ENCODE data around the gene HHIP. TPM values are rescaled to one million over a fixed set of nuclear protein-coding genes. Genes with fewer than 3 reads are reported as not detected.

Gene HHIP
- total and polyA plus RNA-seq, 4 donors, result 3.3 to 14.0 (median 6.6) TPM

DNA sequence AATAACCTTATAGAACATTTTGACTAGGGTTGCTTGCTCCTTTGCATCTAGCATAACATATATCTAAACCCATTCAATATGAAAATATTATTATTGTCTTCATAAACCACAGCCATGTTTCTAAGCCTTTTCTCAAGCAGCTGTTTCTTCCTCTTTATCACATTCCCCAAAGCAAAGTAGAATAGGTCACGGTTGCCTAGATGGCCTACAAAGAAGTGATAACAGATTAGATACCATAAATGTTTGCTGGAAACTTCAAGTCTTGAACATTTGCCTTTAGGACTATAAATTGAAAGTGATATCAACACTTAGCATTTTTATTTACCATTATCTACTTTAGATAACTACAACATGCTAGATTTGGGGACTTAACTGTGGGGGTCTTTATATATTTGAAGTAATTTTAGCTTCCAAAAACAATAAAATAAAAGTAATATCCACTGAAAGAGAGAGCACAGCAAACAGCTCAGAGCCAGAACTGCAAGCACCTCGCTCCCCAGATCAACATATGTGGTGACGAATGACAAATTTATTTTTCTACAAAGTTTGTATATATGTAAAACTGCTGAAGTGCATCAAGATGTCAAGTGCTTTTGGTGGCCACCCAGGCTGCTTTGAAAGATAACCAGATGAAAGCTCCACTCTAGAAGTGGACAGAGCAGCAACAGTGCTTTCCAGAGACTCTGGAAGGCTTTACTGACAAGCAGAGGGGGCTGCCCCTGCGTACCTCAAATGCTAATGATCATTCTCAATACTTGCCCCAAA lies 8.0 kb downstream of the HHIP start:
- H3K27me3 ChIP-seq (ENCODE audit: control insufficient read depth in 4 of 4, insufficient read depth in 4 of 4, low read length in 3 of 4), result peaks cover 0 to 3% (median 0%) of the 10 kb centered on the region in 4 donors
- 74% methylated on average over 4 of the region's 4 CpGs for WGBS
- no peaks in the 10 kb centered on the region for H3K4me1 ChIP-seq (ENCODE audit: control insufficient read depth in 4 of 4, insufficient read depth in 4 of 4, low read length in 3 of 4)
- no peak overlapping the region for H3K9ac ChIP-seq (ENCODE audit: low read depth in 1 of 2, low read length in 2 of 2)
- no peak for TF ChIP-seq HNF4A (conservative IDR thresholded peaks at IDR 0.05)
- no peak for TF ChIP-seq FOXA2 (IDR thresholded peaks at IDR 0.05)
- TF ChIP-seq, protein P1, sequence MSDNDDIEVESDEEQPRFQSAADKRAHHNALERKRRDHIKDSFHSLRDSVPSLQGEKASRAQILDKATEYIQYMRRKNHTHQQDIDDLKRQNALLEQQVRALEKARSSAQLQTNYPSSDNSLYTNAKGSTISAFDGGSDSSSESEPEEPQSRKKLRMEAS (IDR thresholded peaks at IDR 0.05), result no peak
- TF ChIP-seq EGR1 (IDR thresholded peaks at IDR 0.05; ENCODE audit: low read depth in 2 of 2), result no peak
- TF ChIP-seq, protein P2, sequence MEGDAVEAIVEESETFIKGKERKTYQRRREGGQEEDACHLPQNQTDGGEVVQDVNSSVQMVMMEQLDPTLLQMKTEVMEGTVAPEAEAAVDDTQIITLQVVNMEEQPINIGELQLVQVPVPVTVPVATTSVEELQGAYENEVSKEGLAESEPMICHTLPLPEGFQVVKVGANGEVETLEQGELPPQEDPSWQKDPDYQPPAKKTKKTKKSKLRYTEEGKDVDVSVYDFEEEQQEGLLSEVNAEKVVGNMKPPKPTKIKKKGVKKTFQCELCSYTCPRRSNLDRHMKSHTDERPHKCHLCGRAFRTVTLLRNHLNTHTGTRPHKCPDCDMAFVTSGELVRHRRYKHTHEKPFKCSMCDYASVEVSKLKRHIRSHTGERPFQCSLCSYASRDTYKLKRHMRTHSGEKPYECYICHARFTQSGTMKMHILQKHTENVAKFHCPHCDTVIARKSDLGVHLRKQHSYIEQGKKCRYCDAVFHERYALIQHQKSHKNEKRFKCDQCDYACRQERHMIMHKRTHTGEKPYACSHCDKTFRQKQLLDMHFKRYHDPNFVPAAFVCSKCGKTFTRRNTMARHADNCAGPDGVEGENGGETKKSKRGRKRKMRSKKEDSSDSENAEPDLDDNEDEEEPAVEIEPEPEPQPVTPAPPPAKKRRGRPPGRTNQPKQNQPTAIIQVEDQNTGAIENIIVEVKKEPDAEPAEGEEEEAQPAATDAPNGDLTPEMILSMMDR (IDR thresholded peaks at IDR 0.05; ENCODE audit: low read depth, low read length, missing input control), result no peak
- TF ChIP-seq TAF1 (conservative IDR thresholded peaks at IDR 0.05), result no peak
- no peak for TF ChIP-seq HNF4G (IDR thresholded peaks at IDR 0.05)
- TF ChIP-seq YY1 (IDR thresholded peaks at IDR 0.05), result no peak
- no peak for TF ChIP-seq RAD21 (IDR thresholded peaks at IDR 0.05)
- TF ChIP-seq GABPA (IDR thresholded peaks at IDR 0.05 in 1 of 2, conservative IDR thresholded peaks at IDR 0.05 in 1 of 2), result no peak
- no peak for TF ChIP-seq SP1 (IDR thresholded peaks at IDR 0.05)
- TF ChIP-seq NR2F2 (IDR thresholded peaks at IDR 0.05), result no peak
- H3K36me3 ChIP-seq (ENCODE audit: control insufficient read depth in 4 of 4, insufficient read depth in 3 of 4, low read depth in 1 of 4, low read length in 3 of 4), result no peaks in the 10 kb centered on the region
- no peak overlapping the region for H3K4me3 ChIP-seq (ENCODE audit: low read depth in 1 of 3, low read length in 3 of 3)
- H3K9me3 ChIP-seq (ENCODE audit: control insufficient read depth in 4 of 4, low read length in 3 of 4), result no peaks in the 10 kb centered on the region
- no peak overlapping the region for H3K27ac ChIP-seq (ENCODE audit: low read depth in 1 of 2, low read length in 2 of 2)
- no peak for DNase-seq (ENCODE audit: low spot score)

DNA sequence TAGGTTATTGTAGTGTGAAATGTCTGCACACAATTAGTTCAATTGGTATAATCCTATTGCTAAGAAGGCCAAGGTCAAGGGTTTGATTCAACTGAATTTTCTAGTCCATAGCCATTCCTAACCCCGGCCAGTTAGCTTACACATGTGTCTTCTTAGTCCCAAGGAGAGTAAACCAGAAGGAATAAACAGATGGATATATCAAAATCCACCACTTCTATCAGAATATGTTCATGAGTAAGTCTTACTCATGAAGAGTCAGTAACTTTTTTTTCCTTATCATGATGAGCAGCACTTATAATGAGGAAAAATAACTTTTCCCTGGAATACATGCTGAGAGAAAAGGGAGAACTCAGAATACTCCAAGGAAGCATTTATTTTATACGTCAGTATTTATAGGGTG lies 9.5 kb downstream of the HHIP start:
- Histone ChIP-seq H3K4me3 (ENCODE audit: low read depth in 1 of 3, low read length in 3 of 3) (no peak overlapping the region), H3K27me3 (ENCODE audit: control insufficient read depth in 4 of 4, insufficient read depth in 4 of 4, low read length in 3 of 4) (peaks cover 0 to 3% (median under 1%) of the 10 kb centered on the region in 4 donors), H3K4me1 (ENCODE audit: control insufficient read depth in 4 of 4, insufficient read depth in 4 of 4, low read length in 3 of 4) (no peaks in the 10 kb centered on the region), H3K9me3 (ENCODE audit: control insufficient read depth in 4 of 4, low read length in 3 of 4) (no peaks in the 10 kb centered on the region), H3K27ac (ENCODE audit: low read depth in 1 of 2, low read length in 2 of 2) (no peak overlapping the region), H3K9ac (ENCODE audit: low read depth in 1 of 2, low read length in 2 of 2) (no peak overlapping the region), H3K36me3 (ENCODE audit: control insufficient read depth in 4 of 4, insufficient read depth in 3 of 4, low read depth in 1 of 4, low read length in 3 of 4) (no peaks in the 10 kb centered on the region)
- DNase-seq (ENCODE audit: low spot score), result no peak
- 90% methylated on average over 2 of the region's 2 CpGs for WGBS
- no peak for TF ChIP-seq TAF1 (conservative IDR thresholded peaks at IDR 0.05)
- TF ChIP-seq, protein P2 (IDR thresholded peaks at IDR 0.05; ENCODE audit: low read depth, low read length, missing input control), result no peak
- TF ChIP-seq, protein P1 (IDR thresholded peaks at IDR 0.05), result no peak
- TF ChIP-seq, protein P3, sequence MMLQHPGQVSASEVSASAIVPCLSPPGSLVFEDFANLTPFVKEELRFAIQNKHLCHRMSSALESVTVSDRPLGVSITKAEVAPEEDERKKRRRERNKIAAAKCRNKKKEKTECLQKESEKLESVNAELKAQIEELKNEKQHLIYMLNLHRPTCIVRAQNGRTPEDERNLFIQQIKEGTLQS (IDR thresholded peaks at IDR 0.05), result no peak
- TF ChIP-seq, protein P4, sequence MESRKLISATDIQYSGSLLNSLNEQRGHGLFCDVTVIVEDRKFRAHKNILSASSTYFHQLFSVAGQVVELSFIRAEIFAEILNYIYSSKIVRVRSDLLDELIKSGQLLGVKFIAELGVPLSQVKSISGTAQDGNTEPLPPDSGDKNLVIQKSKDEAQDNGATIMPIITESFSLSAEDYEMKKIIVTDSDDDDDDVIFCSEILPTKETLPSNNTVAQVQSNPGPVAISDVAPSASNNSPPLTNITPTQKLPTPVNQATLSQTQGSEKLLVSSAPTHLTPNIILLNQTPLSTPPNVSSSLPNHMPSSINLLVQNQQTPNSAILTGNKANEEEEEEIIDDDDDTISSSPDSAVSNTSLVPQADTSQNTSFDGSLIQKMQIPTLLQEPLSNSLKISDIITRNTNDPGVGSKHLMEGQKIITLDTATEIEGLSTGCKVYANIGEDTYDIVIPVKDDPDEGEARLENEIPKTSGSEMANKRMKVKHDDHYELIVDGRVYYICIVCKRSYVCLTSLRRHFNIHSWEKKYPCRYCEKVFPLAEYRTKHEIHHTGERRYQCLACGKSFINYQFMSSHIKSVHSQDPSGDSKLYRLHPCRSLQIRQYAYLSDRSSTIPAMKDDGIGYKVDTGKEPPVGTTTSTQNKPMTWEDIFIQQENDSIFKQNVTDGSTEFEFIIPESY (IDR thresholded peaks at IDR 0.05), result no peak
- TF ChIP-seq EGR1 (IDR thresholded peaks at IDR 0.05; ENCODE audit: low read depth in 2 of 2), result no peak
- no peak for TF ChIP-seq FOXA1 (IDR thresholded peaks at IDR 0.05)
- TF ChIP-seq JUND (IDR thresholded peaks at IDR 0.05), result no peak
